Erythroblast (primary cell): ENCODE results near the gene STX5.

Experiments used
- DNase-seq, 2 experiments: peaks; one replicate each; lab custom pipeline; 2025; lab: John Stamatoyannopoulos, UW
- GATA1 ChIP-seq: IDR thresholded peaks from 2 replicates; pipeline ENCODE4 v1.6.1; 2011; ENCODE audit warnings: low read depth, mild to moderate bottlenecking, control low read depth, low read length, moderate library complexity
- POLR2A ChIP-seq: IDR thresholded peaks from 2 replicates; pipeline ENCODE4 v1.6.1; 2011; ENCODE audit warnings: mild to moderate bottlenecking, low read length

Gene STX5

GRCh38 chr11:62757846-62758788 lies 73.7 kb downstream of the STX5 start:
- no peak for DNase-seq
- TF ChIP-seq POLR2A, result no peak
- no peak for TF ChIP-seq GATA1
